H1 (cell line): ENCODE measurements around the gene NCAM1. TPM values are rescaled to one million over a fixed set of nuclear protein-coding genes. Genes with fewer than 3 reads are reported as not detected.

ENCODE experiments used
- CTCF ChIA-PET: fragments of 300-600 bp; sonication (Branson Sonifier 250); formaldehyde crosslinking; loops from one replicate; lab custom pipeline; 2021; ENCODE audit not compliant: partially characterized antibody; lab: Charles Lee
- POLR2A ChIA-PET: fragments of 300-600 bp; sonication (Branson Sonifier 250); formaldehyde crosslinking; loops from one replicate; lab custom pipeline; 2021; ENCODE audit warnings: inconsistent platforms; ENCODE audit not compliant: partially characterized antibody; lab: Charles Lee
- DNase-seq, 2 experiments: peaks; one replicate each; pipeline versions ENCODE4 v3.0.0 to v3.0.0-alpha.2; 2010 to 2022; ENCODE audit warnings: low spot score in 2 of 2, low read depth in 1 of 2, mixed read lengths in 1 of 2
- FAIRE-seq: peaks from 2 replicates; lab custom pipeline; 2011; peaks lifted over from hg19 to GRCh38; lab: Jason Lieb, UNC
- H2AFZ ChIP-seq: 2 replicates; pipeline ENCODE4 v1.8.1; 2012; ENCODE audit warnings: low read length, inconsistent platforms
- H2AK5ac ChIP-seq: 2 replicates; pipeline ENCODE4 v1.6.1; 2013; ENCODE audit warnings: low read depth, low read length
- H2BK120ac ChIP-seq: replicated peaks from 2 replicates; pipeline ENCODE3; 2013; ENCODE audit warnings: low read depth, low read length, inconsistent platforms
- H2BK12ac ChIP-seq: 2 replicates; pipeline ENCODE4 v1.6.1; 2013; ENCODE audit warnings: low read depth, low read length
- H2BK15ac ChIP-seq: 2 replicates; pipeline ENCODE4 v1.6.1; 2013; ENCODE audit warnings: low read length
- H2BK20ac ChIP-seq: 2 replicates; pipeline ENCODE4 v1.6.1; 2013; ENCODE audit warnings: low read length
- H2BK5ac ChIP-seq: 2 replicates; pipeline ENCODE4 v1.6.1; 2013; ENCODE audit warnings: low read depth, low read length
- H3K14ac ChIP-seq: 2 replicates; pipeline ENCODE4 v1.6.1; 2013; ENCODE audit warnings: inconsistent platforms; ENCODE audit not compliant: insufficient read length
- H3K18ac ChIP-seq: 2 replicates; pipeline ENCODE4 v1.6.1; 2013; ENCODE audit warnings: low read length; ENCODE audit errors: extremely low read depth
- H3K23ac ChIP-seq: 2 replicates; pipeline ENCODE4 v1.6.1; 2013; ENCODE audit warnings: inconsistent platforms; ENCODE audit not compliant: insufficient read length
- H3K23me2 ChIP-seq: 2 replicates; pipeline ENCODE4 v1.6.1; 2013; ENCODE audit warnings: low read depth, low read length
- H3K27ac ChIP-seq: 2 replicates; pipeline ENCODE4 v1.6.1; 2011; ENCODE audit warnings: low read depth, low read length, inconsistent platforms
- H3K27me3 ChIP-seq, 4 experiments: replicated peaks in 1 of 4; 1 replicate in 1 of 4; 2 replicates in 3 of 4; pipeline versions ENCODE4 v1.6.1 to v1.8.1; 2011 to 2013; ENCODE audit warnings: low read length in 3 of 4, mild to moderate bottlenecking in 3 of 4, inconsistent platforms in 2 of 4, mixed read lengths in 2 of 4, moderate library complexity in 1 of 4; ENCODE audit not compliant: control insufficient read depth in 3 of 4, insufficient read depth in 3 of 4; ENCODE audit errors: extremely low read depth in 1 of 4
- H3K36me3 ChIP-seq, 4 experiments: 2 replicates each; pipeline versions ENCODE4 v1.6.1 to v1.8.1; 2011 to 2013; ENCODE audit warnings: mild to moderate bottlenecking in 4 of 4, low read length in 3 of 4, moderate library complexity in 2 of 4, control low read depth in 1 of 4, inconsistent platforms in 1 of 4; ENCODE audit not compliant: insufficient read depth in 4 of 4, control insufficient read depth in 2 of 4
- H3K4ac ChIP-seq: replicated peaks from 2 replicates; pipeline ENCODE3; 2013; ENCODE audit warnings: low read length, low read depth, mixed read lengths, inconsistent platforms; ENCODE audit not compliant: insufficient read length
- H3K4me1 ChIP-seq, 4 experiments: replicated peaks in 1 of 4; 1 replicate in 1 of 4; 2 replicates in 3 of 4; pipeline versions ENCODE4 v1.6.1 to v1.8.1; 2011 to 2013; ENCODE audit warnings: low read length in 3 of 4, inconsistent platforms in 2 of 4, mixed read lengths in 1 of 4; ENCODE audit not compliant: insufficient read depth in 4 of 4, control insufficient read depth in 3 of 4
- H3K4me2 ChIP-seq, 2 experiments: 2 replicates each; pipeline versions ENCODE4 v1.6.1 to v1.8.1; 2011 to 2013; ENCODE audit warnings: low read depth in 2 of 2, low read length in 2 of 2, control low read depth in 1 of 2, inconsistent platforms in 1 of 2, mild to moderate bottlenecking in 1 of 2; ENCODE audit not compliant: insufficient read depth in 1 of 2
- H3K4me3 ChIP-seq, 4 experiments: fragments of 200-600, 300-600 bp in 1 of 4; sonication (generic), shearing (Covaris generic), sonication (Bioruptor Twin) in 1 of 4; 2 replicates each; pipeline versions ENCODE4 v1.5.1 to v1.8.1; 2011 to 2016; ENCODE audit warnings: low read length in 4 of 4, low read depth in 3 of 4, control low read depth in 2 of 4, inconsistent platforms in 2 of 4, mild to moderate bottlenecking in 2 of 4, mixed read lengths in 1 of 4, moderate library complexity in 1 of 4; ENCODE audit not compliant: insufficient read depth in 2 of 4; ENCODE audit errors: extremely low read depth in 1 of 4
- H3K56ac ChIP-seq: replicated peaks from 2 replicates; pipeline ENCODE3; 2013; ENCODE audit warnings: low read depth, mild to moderate bottlenecking, mixed read lengths, low read length, inconsistent platforms; ENCODE audit not compliant: insufficient read length
- H3K79me1 ChIP-seq: 2 replicates; pipeline ENCODE4 v1.6.1; 2013; ENCODE audit warnings: low read depth, low read length, control low read depth
- H3K79me2 ChIP-seq, 2 experiments: 2 replicates each; pipeline versions ENCODE4 v1.6.1 to v1.8.1; 2012 to 2013; ENCODE audit warnings: low read length in 2 of 2, mild to moderate bottlenecking in 2 of 2, inconsistent platforms in 1 of 2; ENCODE audit not compliant: insufficient read depth in 2 of 2, control insufficient read depth in 1 of 2
- H3K9ac ChIP-seq, 4 experiments: replicated peaks in 1 of 4; 1 replicate in 1 of 4; 2 replicates in 3 of 4; pipeline versions ENCODE4 v1.6.1 to v1.8.1; 2011 to 2013; ENCODE audit warnings: low read depth in 3 of 4, low read length in 3 of 4, control low read depth in 2 of 4, mild to moderate bottlenecking in 2 of 4, moderate library complexity in 2 of 4, inconsistent platforms in 1 of 4; ENCODE audit errors: extremely low read depth in 1 of 4
- H3K9me3 ChIP-seq, 2 experiments: 2 replicates each; pipeline versions ENCODE4 v1.6.1 to v1.8.1; 2012 to 2013; ENCODE audit warnings: mild to moderate bottlenecking in 2 of 2, moderate library complexity in 2 of 2, control low read depth in 1 of 2, inconsistent platforms in 1 of 2, low read depth in 1 of 2, low read length in 1 of 2, mixed read lengths in 1 of 2; ENCODE audit not compliant: insufficient read depth in 2 of 2
- H4K20me1 ChIP-seq, 2 experiments: replicated peaks in 1 of 2; 2 replicates each; pipeline versions ENCODE3 to v1.8.1; 2011 to 2013; ENCODE audit warnings: inconsistent platforms in 2 of 2, low read length in 2 of 2, mild to moderate bottlenecking in 1 of 2; ENCODE audit not compliant: insufficient read depth in 2 of 2, control insufficient read depth in 1 of 2
- H4K5ac ChIP-seq: 2 replicates; pipeline ENCODE4 v1.6.1; 2013; ENCODE audit warnings: low read length, low read depth, mixed read lengths, inconsistent platforms; ENCODE audit not compliant: insufficient read length
- H4K8ac ChIP-seq: 2 replicates; pipeline ENCODE4 v1.8.0; 2013; ENCODE audit warnings: mild to moderate bottlenecking, moderate library complexity, low read length, inconsistent platforms; ENCODE audit not compliant: insufficient read depth; ENCODE audit errors: extremely low read depth
- H4K91ac ChIP-seq: replicated peaks from 2 replicates; pipeline ENCODE3; 2013; ENCODE audit warnings: low read length, mixed read lengths, inconsistent platforms; ENCODE audit not compliant: insufficient read length
- CBX5 ChIP-seq: fragments of 300-800, 300-1000 bp; sonication (generic); IDR thresholded peaks from 2 replicates; pipeline ENCODE4 v1.7.1; 2016; ENCODE audit warnings: antibody characterized with exemption, low read length, low read depth
- CEBPB ChIP-seq: IDR thresholded peaks from 2 replicates; pipeline ENCODE4 v1.6.1; 2012; ENCODE audit warnings: low read depth, low read length
- GTF2F1 ChIP-seq: IDR thresholded peaks from 2 replicates; pipeline ENCODE4 v1.6.1; 2012; ENCODE audit warnings: low read depth, low read length, improper control_type of control experiment, borderline replicate concordance
- RAD21 ChIP-seq, 2 experiments: IDR thresholded peaks in 1 of 2; conservative IDR thresholded peaks in 1 of 2; 2 replicates each; pipeline ENCODE4 v1.6.1; 2011; ENCODE audit warnings: low read depth in 2 of 2, low read length in 2 of 2, improper control_type of control experiment in 1 of 2, inconsistent platforms in 1 of 2, mild to moderate bottlenecking in 1 of 2, moderate library complexity in 1 of 2
- SIRT6 ChIP-seq: IDR thresholded peaks from one replicate; pipeline ENCODE4 v1.7.1; 2012; ENCODE audit warnings: low read length, inconsistent platforms
- TAF7 ChIP-seq: optimal IDR thresholded peaks from 2 replicates; pipeline ENCODE3; 2011; ENCODE audit warnings: low read depth, mild to moderate bottlenecking, inconsistent platforms, low read length, moderate library complexity, borderline replicate concordance
- WGBS, 2 experiments: shearing (Covaris generic) in 1 of 2; methylation state at CpG; one replicate each; pipeline versions ENCODE4 v1.1.6 to v1.1.7; 2013 to 2015; ENCODE audit warnings: low lambda C conversion rate in 2 of 2, mixed read lengths in 2 of 2, inconsistent platforms in 1 of 2, low coverage in 1 of 2, missing lambda C conversion rate in 1 of 2; ENCODE audit not compliant: insufficient replicate concordance in 2 of 2, insufficient coverage in 1 of 2, insufficient read length in 1 of 2; ENCODE audit errors: extremely low coverage in 1 of 2, missing lambda C conversion rate in 1 of 2; 5-methylcytosine and 5-hydroxymethylcytosine counted together
- polyA plus RNA-seq, 7 experiments: library from polyadenylated mRNA; depleted of rRNA in 3 of 7; stranded (reverse) in 5 of 7; unstranded in 2 of 7; fragments of >200 nt in 5 of 7; fragments of 200-250 nt in 2 of 7; gene quantifications; 1 replicate in 5 of 7; 2 replicates in 1 of 7; 4 replicates in 1 of 7; pipeline versions ENCODE4 v1.2.1 to v1.2.3, GENCODE V29; 2011 to 2013; ENCODE audit warnings: missing spikeins in 2 of 7, mixed read lengths in 2 of 7
- total RNA-seq: library from RNA; stranded (reverse); fragmentation: NEBNext Ultra II Directional; extraction: Animal tissue kit (Norgen Biotek cat#: 25700); gene quantifications from 2 replicates; pipeline ENCODE4 v1.2.1, GENCODE V29; 2021
- TF ChIP-seq, protein P1 (sequence below): IDR thresholded peaks from 2 replicates; pipeline ENCODE4 v1.6.1; 2012; ENCODE audit warnings: low read length, inconsistent platforms

NCAM1 gene
- total and polyA plus RNA-seq, 2 of the 8 experiments (the other 6 are each of a cell fraction or from before 2014, with no cell fraction given), result 3.1 to 4.3 TPM

DNA sequence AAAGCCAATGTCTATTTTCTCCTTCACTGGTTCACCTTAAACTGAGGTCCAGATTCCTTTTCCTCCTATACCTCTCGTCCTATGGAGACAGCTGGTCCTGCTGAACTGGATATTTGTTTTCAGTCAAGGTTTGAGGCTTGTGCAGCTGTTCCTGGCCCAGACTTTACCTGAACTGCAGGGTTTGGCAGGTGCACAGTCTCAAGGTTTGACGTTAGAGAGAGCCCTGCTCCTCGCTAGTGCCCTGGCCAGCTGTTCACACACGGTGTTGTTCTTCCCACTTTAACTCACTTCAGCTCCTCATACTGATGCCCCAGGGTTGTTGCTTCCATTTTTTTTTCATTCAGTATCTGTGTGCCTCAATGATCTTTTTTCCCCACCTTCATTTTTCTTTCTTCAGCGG, 279.2 kb downstream of the NCAM1 start:
- Histone ChIP-seq H3K14ac (no peak overlapping the region), H3K9ac (no peak overlapping the region), H2AFZ (no peak overlapping the region), H3K27me3 (no peaks in the 10 kb centered on the region), H2BK5ac (no peak overlapping the region), H3K23me2 (no peaks in the 10 kb centered on the region), H4K20me1 (no peaks in the 10 kb centered on the region), H3K9me3 (no peaks in the 10 kb centered on the region), H2BK12ac (no peak overlapping the region), H3K18ac (no peak overlapping the region), H4K8ac (no peak overlapping the region), H3K4ac (no peak overlapping the region), H4K91ac (no peak overlapping the region), H3K4me1 (peaks cover 0 to 8% (median 6%) of the 10 kb centered on the region in 4 experiments; a peak in 4 of 7 replicates), H2BK20ac (no peak overlapping the region), H3K23ac (no peak overlapping the region), H4K5ac (no peak overlapping the region), H2AK5ac (no peak overlapping the region), H2BK120ac (no peak overlapping the region), H3K79me2 (no peaks in the 10 kb centered on the region), H3K36me3 (no peaks in the 10 kb centered on the region), H3K79me1 (no peaks in the 10 kb centered on the region), H3K4me2 (no peak overlapping the region), H2BK15ac (no peak overlapping the region), H3K27ac (no peak overlapping the region), H3K56ac (no peak overlapping the region), H3K4me3 (no peak overlapping the region)
- 89% methylated on average over 5 of the region's 5 CpGs; no CpG with 5 or more reads in 1 of the 2 experiments for WGBS, 2 experiments
- DNase-seq (no peak), FAIRE-seq (no peak)
- POLR2A ChIA-PET, result no interaction called here
- CTCF ChIA-PET, result interaction anchor here (0.7 to 1.8 kb wide), 5 partner anchors 34 to 445 kb away, joined by 3 to 5 read pairs (median 4); no protein-coding TSS in a partner anchor
- TF ChIP-seq GTF2F1 (no peak), CBX5 (no peak), TAF7 (no peak), RAD21 (IDR thresholded peaks at IDR 0.05 in 1 of 2, conservative IDR thresholded peaks at IDR 0.05 in 1 of 2; ENCODE audit: low read depth in 2 of 2, low read length in 2 of 2) (no peak), CEBPB (no peak), SIRT6 (no peak)
- TF ChIP-seq, protein P1, sequence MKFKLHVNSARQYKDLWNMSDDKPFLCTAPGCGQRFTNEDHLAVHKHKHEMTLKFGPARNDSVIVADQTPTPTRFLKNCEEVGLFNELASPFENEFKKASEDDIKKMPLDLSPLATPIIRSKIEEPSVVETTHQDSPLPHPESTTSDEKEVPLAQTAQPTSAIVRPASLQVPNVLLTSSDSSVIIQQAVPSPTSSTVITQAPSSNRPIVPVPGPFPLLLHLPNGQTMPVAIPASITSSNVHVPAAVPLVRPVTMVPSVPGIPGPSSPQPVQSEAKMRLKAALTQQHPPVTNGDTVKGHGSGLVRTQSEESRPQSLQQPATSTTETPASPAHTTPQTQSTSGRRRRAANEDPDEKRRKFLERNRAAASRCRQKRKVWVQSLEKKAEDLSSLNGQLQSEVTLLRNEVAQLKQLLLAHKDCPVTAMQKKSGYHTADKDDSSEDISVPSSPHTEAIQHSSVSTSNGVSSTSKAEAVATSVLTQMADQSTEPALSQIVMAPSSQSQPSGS, result no peak
